H9 (cell line): ENCODE results near the gene SLC47A2. TPM values are rescaled to one million over a fixed set of nuclear protein-coding genes. Genes with fewer than 3 reads are reported as not detected.

Experiments
- DNase-seq: peaks from one replicate; pipeline ENCODE4 v3.0.0-alpha.2; 2017
- H2AFZ ChIP-seq: one replicate; pipeline ENCODE4 v1.6.1; 2013; ENCODE audit warnings: mild to moderate bottlenecking, low read length, control low read depth, moderate library complexity
- H2AK5ac ChIP-seq: 2 replicates; pipeline ENCODE4 v1.6.1; 2013; ENCODE audit warnings: low read length, control low read depth, mixed read lengths; ENCODE audit not compliant: insufficient read length
- H2BK120ac ChIP-seq: one replicate; pipeline ENCODE4 v1.6.1; 2013; ENCODE audit warnings: low read depth, mild to moderate bottlenecking, low read length, control low read depth, inconsistent platforms; ENCODE audit not compliant: poor library complexity, severe bottlenecking
- H2BK12ac ChIP-seq: 2 replicates; pipeline ENCODE4 v1.6.1; 2013; ENCODE audit warnings: low read length, control low read depth, mixed read lengths, low read depth; ENCODE audit not compliant: insufficient read length
- H2BK15ac ChIP-seq: 2 replicates; pipeline ENCODE4 v1.6.1; 2013; ENCODE audit warnings: low read depth, low read length, control low read depth
- H2BK20ac ChIP-seq: one replicate; pipeline ENCODE4 v1.6.1; 2013; ENCODE audit warnings: low read depth, mild to moderate bottlenecking, low read length, control low read depth, inconsistent platforms; ENCODE audit not compliant: poor library complexity, severe bottlenecking
- H2BK5ac ChIP-seq: 2 replicates; pipeline ENCODE4 v1.6.1; 2013; ENCODE audit warnings: low read length, control low read depth, mixed read lengths; ENCODE audit not compliant: insufficient read length
- H3K14ac ChIP-seq: 2 replicates; pipeline ENCODE4 v1.6.1; 2013; ENCODE audit warnings: low read length, control low read depth; ENCODE audit not compliant: insufficient read depth
- H3K18ac ChIP-seq: 2 replicates; pipeline ENCODE4 v1.6.1; 2013; ENCODE audit warnings: low read depth, mild to moderate bottlenecking, mixed read lengths, low read length, control low read depth; ENCODE audit not compliant: insufficient read length
- H3K23ac ChIP-seq: 2 replicates; pipeline ENCODE4 v1.6.1; 2013; ENCODE audit warnings: low read length, control low read depth, mixed read lengths, low read depth; ENCODE audit not compliant: insufficient read length
- H3K23me2 ChIP-seq: 2 replicates; pipeline ENCODE4 v1.6.1; 2013; ENCODE audit warnings: low read depth, mild to moderate bottlenecking, mixed read lengths, low read length, control low read depth; ENCODE audit not compliant: insufficient read length, poor library complexity, severe bottlenecking
- H3K27ac ChIP-seq: 2 replicates; pipeline ENCODE4 v1.5.1; 2013; ENCODE audit warnings: low read length, control low read depth, mixed read lengths, low read depth; ENCODE audit not compliant: insufficient read length
- H3K27me3 ChIP-seq: 2 replicates; pipeline ENCODE4 v1.6.1; 2013; ENCODE audit warnings: low read length, control low read depth, inconsistent platforms; ENCODE audit not compliant: insufficient read depth
- H3K4ac ChIP-seq: 2 replicates; pipeline ENCODE4 v1.6.1; 2013; ENCODE audit warnings: low read depth, mild to moderate bottlenecking, control low read depth, inconsistent platforms, low read length, moderate library complexity
- H3K4me1 ChIP-seq: 2 replicates; pipeline ENCODE4 v1.6.1; 2013; ENCODE audit warnings: low read length, control low read depth, inconsistent platforms; ENCODE audit not compliant: insufficient read depth
- H3K4me2 ChIP-seq: 2 replicates; pipeline ENCODE4 v1.6.1; 2013; ENCODE audit warnings: low read length, control low read depth, mixed read lengths; ENCODE audit not compliant: insufficient read length, insufficient read depth
- H3K56ac ChIP-seq: 2 replicates; pipeline ENCODE4 v1.6.1; 2013; ENCODE audit warnings: low read depth, mild to moderate bottlenecking, mixed read lengths, low read length, control low read depth; ENCODE audit not compliant: insufficient read length
- H3K79me1 ChIP-seq: 2 replicates; pipeline ENCODE4 v1.6.1; 2013; ENCODE audit warnings: low read depth, mild to moderate bottlenecking, moderate library complexity, low read length, control low read depth, inconsistent platforms; ENCODE audit not compliant: insufficient read depth, poor library complexity, severe bottlenecking
- H3K79me2 ChIP-seq: 2 replicates; pipeline ENCODE4 v1.6.1; 2013; ENCODE audit warnings: low read length, control low read depth, inconsistent platforms; ENCODE audit not compliant: insufficient read depth
- H3K9ac ChIP-seq: 2 replicates; pipeline ENCODE4 v1.6.1; 2013; ENCODE audit warnings: low read length, control low read depth, mixed read lengths; ENCODE audit not compliant: insufficient read length; ENCODE audit errors: extremely low read depth
- H3K9me3 ChIP-seq: one replicate; pipeline ENCODE4 v1.6.1; 2013; ENCODE audit warnings: low read depth, low read length, inconsistent platforms; ENCODE audit not compliant: control insufficient read depth
- H3T11ph ChIP-seq: one replicate; pipeline ENCODE4 v1.6.1; 2013; ENCODE audit warnings: mild to moderate bottlenecking, low read length, control low read depth, inconsistent platforms
- H4K20me1 ChIP-seq: one replicate; pipeline ENCODE4 v1.6.1; 2013; ENCODE audit not compliant: control insufficient read depth, insufficient read length, insufficient read depth
- H4K5ac ChIP-seq: 2 replicates; pipeline ENCODE4 v1.6.1; 2013; ENCODE audit warnings: low read depth, mild to moderate bottlenecking, mixed read lengths, low read length, control low read depth; ENCODE audit not compliant: insufficient read length
- H4K8ac ChIP-seq: replicated peaks from 2 replicates; pipeline ENCODE4 v1.6.1; 2013; ENCODE audit warnings: low read length, control low read depth, mixed read lengths, low read depth; ENCODE audit not compliant: insufficient read length
- H4K91ac ChIP-seq: 2 replicates; pipeline ENCODE4 v1.6.1; 2013; ENCODE audit warnings: low read depth, mild to moderate bottlenecking, moderate library complexity, mixed read lengths, low read length, control low read depth; ENCODE audit not compliant: insufficient read length
- H3K27ac Mint-ChIP-seq, 3 experiments: 2 replicates in 2 of 3; 3 replicates in 1 of 3; pipeline ENCODE4 v1.8.0; 2020 to 2021; ENCODE audit warnings: mixed read lengths in 3 of 3, mild to moderate bottlenecking in 1 of 3, moderate library complexity in 1 of 3
- H3K27me3 Mint-ChIP-seq: 2 replicates; pipeline ENCODE4 v1.8.0; 2021; ENCODE audit warnings: low read depth, mild to moderate bottlenecking, moderate library complexity, mixed read lengths
- H3K36me3 Mint-ChIP-seq, 3 experiments: 2 replicates in 2 of 3; 3 replicates in 1 of 3; pipeline ENCODE4 v1.8.0; 2020 to 2021; ENCODE audit warnings: low read depth in 3 of 3, mixed read lengths in 3 of 3; ENCODE audit not compliant: insufficient read depth in 1 of 3
- H3K4me1 Mint-ChIP-seq, 2 experiments: 2 replicates each; pipeline ENCODE4 v1.8.0; 2020; ENCODE audit warnings: mixed read lengths in 2 of 2
- H3K4me3 Mint-ChIP-seq, 2 experiments: 2 replicates in 1 of 2; 3 replicates in 1 of 2; pipeline ENCODE4 v1.8.0; 2020 to 2021; ENCODE audit warnings: mild to moderate bottlenecking in 2 of 2, mixed read lengths in 2 of 2, moderate library complexity in 1 of 2
- H3K9me3 Mint-ChIP-seq, 2 experiments: 2 replicates in 1 of 2; 3 replicates in 1 of 2; pipeline ENCODE4 v1.8.0; 2020; ENCODE audit warnings: mild to moderate bottlenecking in 2 of 2, mixed read lengths in 2 of 2, moderate library complexity in 1 of 2
- WGBS: extraction: QIAGEN DNeasy Blood & Tissue Kit; methylation state at CpG from one replicate; pipeline ENCODE4 v1.1.7; 2013; ENCODE audit warnings: missing lambda C conversion rate, low lambda C conversion rate, mixed read lengths; ENCODE audit not compliant: insufficient read length; ENCODE audit errors: extremely low coverage; 5-methylcytosine and 5-hydroxymethylcytosine counted together
- total RNA-seq: library from RNA; stranded (reverse); gene quantifications from 2 replicates; pipeline ENCODE4 v1.2.1, GENCODE V29; 2021
- TF ChIP-seq, protein P1 (sequence below): fragments of 200-600 bp; sonication (generic); conservative IDR thresholded peaks from 3 replicates; pipeline ENCODE4 v1.8.0; 2021; ENCODE audit warnings: antibody characterized with exemption, mild to moderate bottlenecking

Gene SLC47A2
- total RNA-seq, 1 experiment from 2014 or later, result not detected

DNA sequence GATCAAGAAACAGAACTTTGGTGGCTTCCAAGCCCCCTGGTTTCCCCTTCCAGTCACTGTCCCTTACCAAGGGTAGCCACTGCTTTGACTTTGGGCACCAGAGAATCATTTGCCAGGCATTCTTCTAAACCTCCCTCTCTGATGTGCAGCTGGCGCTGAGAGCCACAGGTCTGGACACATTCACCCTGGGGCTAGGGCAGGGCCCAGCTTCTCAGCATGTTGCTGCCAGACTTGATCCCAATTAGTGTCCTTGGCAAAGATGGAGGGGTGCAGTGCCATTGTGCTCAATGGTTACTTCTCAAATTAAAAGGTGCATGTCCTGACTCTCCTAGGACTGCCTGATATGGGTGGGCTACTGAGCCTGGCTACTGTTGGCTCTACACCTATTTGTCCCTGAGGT lies 7.6 kb upstream of the SLC47A2 start:
- Histone ChIP-seq H3K79me1 (no peaks in the 10 kb centered on the region), H3K4me1 (no peaks in the 10 kb centered on the region), H3K23ac (no peak overlapping the region), H2AFZ (no peak overlapping the region), H3K56ac (no peak overlapping the region), H3K9ac (no peak overlapping the region), H3K79me2 (no peaks in the 10 kb centered on the region), H2AK5ac (no peak overlapping the region), H3K14ac (no peak overlapping the region), H4K20me1 (no peaks in the 10 kb centered on the region), H2BK12ac (no peak overlapping the region), H3K27me3 (no peaks in the 10 kb centered on the region), H3K27ac (no peak overlapping the region), H2BK15ac (no peak overlapping the region), H4K5ac (no peak overlapping the region), H2BK5ac (no peak overlapping the region), H3K9me3 (no peaks in the 10 kb centered on the region), H3K18ac (no peak overlapping the region), H3K23me2 (no peaks in the 10 kb centered on the region), H3K4me2 (no peak overlapping the region), H2BK20ac (no peak overlapping the region), H2BK120ac (no peak overlapping the region), H3T11ph (no peak overlapping the region), H4K8ac (no peak overlapping the region), H4K91ac (no peak overlapping the region), H3K4ac (no peak overlapping the region)
- H3K4me1 Mint-ChIP-seq, result peaks cover 0 to 8% of the 10 kb centered on the region in 2 experiments; a peak in 3 of 4 replicates
- DNase-seq, result no peak
- no peaks in the 10 kb centered on the region; the same call in 1 of the 2 replicates for H3K27me3 Mint-ChIP-seq
- H3K36me3 Mint-ChIP-seq, result no peaks in the 10 kb centered on the region
- no peak overlapping the region for H3K27ac Mint-ChIP-seq
- no peaks in the 10 kb centered on the region for H3K9me3 Mint-ChIP-seq
- no CpG with 5 or more reads among the region's 1 CpG for WGBS
- H3K4me3 Mint-ChIP-seq, result no peak overlapping the region
- TF ChIP-seq, protein P1, sequence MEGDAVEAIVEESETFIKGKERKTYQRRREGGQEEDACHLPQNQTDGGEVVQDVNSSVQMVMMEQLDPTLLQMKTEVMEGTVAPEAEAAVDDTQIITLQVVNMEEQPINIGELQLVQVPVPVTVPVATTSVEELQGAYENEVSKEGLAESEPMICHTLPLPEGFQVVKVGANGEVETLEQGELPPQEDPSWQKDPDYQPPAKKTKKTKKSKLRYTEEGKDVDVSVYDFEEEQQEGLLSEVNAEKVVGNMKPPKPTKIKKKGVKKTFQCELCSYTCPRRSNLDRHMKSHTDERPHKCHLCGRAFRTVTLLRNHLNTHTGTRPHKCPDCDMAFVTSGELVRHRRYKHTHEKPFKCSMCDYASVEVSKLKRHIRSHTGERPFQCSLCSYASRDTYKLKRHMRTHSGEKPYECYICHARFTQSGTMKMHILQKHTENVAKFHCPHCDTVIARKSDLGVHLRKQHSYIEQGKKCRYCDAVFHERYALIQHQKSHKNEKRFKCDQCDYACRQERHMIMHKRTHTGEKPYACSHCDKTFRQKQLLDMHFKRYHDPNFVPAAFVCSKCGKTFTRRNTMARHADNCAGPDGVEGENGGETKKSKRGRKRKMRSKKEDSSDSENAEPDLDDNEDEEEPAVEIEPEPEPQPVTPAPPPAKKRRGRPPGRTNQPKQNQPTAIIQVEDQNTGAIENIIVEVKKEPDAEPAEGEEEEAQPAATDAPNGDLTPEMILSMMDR, result no peak
